CD4-positive, alpha-beta T cell treated with Interleukin-4 for 1 hour (primary cell): Measurements from ENCODE around the gene FIG4.
"Not testable (repeated sequence)": the region's sequence is repeated elsewhere in the genome, so short reads cannot be mapped to it uniquely, and the experiment has no call there.

ENCODE experiments used
- DNase-seq, 2 donors: peaks; one replicate each; pipeline ENCODE4 v3.0.0-alpha.2; 2020 to 2022

FIG4 gene

GRCh38 chr6:109864050-109864449, 173.0 kb downstream of the FIG4 start:
- no peak for DNase-seq

DNA sequence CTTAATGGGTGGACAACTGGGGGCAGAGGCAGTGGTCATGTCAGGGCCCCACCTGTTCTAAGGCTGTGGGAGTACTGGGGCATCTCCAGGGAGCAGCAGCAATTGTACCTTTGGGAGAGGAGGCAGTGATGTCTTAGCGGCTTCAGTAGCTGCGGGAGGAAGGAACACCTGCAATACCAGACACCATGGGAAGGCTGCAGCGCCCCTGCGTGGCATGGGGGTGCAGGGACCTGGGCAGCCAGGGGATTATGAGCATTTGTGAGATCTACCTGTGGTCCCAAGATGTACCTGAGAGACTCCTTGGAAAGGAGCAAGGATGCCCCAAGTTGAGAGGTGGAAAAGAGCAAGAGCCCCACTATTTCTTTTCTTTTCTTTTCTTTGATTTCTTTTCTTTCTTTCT, 174.9 kb downstream of the FIG4 start:
- no peak for DNase-seq

GRCh38 chr6:109867009-109867969, 176.2 kb downstream of the FIG4 start:
- DNase-seq = no peak

GRCh38 chr6:109867970-109868358, 176.9 kb downstream of the FIG4 start:
- no peak for DNase-seq

DNA sequence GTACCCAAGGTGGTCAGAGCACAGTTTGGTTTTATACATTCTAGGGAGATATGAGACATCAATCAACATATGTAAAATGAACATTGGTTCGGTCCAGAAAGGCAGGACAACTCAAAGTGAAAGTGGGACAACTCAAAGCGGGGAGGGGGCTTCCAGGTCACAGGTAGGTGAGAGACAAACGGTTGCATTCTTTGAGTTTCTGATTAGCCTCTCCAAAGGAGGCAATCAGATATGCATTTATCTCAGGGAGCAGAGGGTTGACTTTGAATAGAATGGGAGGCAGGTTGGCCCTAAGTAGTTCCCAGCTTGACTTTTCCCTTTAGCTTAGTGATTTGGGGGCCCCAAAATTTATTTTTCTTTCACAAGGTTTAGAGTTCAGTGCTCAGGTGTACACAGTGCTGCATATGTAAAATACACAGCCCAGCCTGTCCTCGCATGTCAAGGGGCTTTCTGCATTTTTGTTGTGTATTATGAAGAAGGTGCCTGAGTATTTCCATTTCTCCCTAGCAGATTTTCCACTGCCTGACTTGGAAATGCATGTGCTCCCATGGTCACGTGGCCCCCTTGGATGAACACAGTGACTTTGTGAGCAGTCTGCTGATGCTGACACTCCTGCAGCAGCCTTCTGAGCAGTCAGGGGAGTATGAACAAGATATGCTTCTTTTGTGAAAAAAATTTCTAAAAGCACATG, 178.4 kb downstream of the FIG4 start:
- DNase-seq = not testable (repeated sequence)

DNA sequence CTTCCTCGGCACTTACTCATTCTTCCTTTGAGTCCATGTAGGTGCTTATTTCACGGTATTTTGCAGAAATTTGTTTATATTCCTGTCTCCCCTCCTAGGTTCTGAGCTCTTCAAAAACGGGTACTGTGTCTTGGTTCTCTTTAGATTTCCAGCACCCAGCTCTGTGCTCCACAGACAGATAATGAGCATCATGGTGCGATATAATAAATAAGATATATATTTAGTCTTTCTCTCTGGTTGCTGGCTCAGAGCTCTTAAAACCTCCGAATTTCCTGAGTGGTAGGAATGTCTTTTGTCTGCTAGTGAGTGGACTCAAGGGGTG, 179.0 kb downstream of the FIG4 start:
- DNase-seq = no peak

GRCh38 chr6:109872549-109872948, 181.5 kb downstream of the FIG4 start:
- no peak for DNase-seq

GRCh38 chr6:109872968-109873545, 182.0 kb downstream of the FIG4 start:
- no peak for DNase-seq

GRCh38 chr6:109874086-109874485, 183.0 kb downstream of the FIG4 start:
- DNase-seq = no peak

DNA sequence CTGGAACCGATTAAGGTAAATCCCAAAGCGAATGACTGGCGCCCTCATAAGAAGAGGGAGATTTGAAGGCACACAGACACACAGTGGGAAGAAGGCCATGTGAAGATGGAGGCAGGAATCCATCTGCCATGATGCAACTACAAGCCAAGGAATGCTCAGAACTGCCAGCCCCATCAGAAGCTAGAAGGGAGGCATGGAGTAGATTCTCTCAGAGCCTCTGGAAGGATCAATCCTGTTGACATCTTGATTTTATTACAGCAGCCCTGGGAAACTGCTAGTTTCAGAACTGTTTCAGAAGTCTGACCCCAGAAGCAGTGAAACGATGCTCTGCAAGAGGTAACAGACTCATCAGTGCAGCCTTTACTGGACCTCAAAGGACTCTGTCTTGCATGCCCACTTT, 183.5 kb downstream of the FIG4 start:
- DNase-seq = no peak
